ENCODE measurements around the gene CANX. TPM values are rescaled to one million over a fixed set of nuclear protein-coding genes. Genes with fewer than 3 reads are reported as not detected.

The CANX gene
- total and polyA plus RNA-seq, 2 of the 13 experiments (the other 11 are each of a cell fraction or from before 2014, with no cell fraction given) = 477 to 680 TPM

DNA sequence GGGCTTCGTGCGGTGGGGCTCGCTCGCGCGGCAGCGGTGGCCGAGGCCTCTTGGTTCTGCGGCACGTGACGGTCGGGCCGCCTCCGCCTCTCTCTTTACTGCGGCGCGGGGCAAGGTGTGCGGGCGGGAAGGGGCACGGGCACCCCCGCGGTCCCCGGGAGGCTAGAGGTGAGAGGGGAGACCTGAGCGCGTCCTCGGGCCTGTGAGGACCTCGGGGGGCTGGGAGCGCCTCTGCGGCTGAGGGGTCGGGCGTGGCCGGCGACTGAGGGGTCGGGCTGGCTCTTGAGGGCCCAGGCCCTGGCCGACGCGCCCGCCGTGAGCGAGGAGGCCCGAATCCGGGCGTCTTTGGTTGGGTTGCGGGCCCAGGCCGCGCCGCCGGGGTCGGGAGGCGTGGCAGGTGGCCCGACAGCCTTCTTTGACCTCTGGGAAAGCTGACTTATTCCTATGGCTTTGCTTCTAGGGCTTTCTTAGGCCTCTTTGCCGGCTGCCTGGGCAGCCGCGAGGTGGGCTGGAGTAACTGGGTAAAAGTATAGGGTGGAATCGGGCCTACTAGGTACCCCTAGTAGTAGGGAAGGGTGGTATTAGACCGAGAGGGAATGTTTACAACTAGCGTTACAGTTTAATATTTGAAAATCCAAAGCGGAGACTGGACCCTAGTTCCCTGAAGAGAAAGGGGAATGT is at the start of gene CANX (continued):
- TF ChIP-seq, protein P1, sequence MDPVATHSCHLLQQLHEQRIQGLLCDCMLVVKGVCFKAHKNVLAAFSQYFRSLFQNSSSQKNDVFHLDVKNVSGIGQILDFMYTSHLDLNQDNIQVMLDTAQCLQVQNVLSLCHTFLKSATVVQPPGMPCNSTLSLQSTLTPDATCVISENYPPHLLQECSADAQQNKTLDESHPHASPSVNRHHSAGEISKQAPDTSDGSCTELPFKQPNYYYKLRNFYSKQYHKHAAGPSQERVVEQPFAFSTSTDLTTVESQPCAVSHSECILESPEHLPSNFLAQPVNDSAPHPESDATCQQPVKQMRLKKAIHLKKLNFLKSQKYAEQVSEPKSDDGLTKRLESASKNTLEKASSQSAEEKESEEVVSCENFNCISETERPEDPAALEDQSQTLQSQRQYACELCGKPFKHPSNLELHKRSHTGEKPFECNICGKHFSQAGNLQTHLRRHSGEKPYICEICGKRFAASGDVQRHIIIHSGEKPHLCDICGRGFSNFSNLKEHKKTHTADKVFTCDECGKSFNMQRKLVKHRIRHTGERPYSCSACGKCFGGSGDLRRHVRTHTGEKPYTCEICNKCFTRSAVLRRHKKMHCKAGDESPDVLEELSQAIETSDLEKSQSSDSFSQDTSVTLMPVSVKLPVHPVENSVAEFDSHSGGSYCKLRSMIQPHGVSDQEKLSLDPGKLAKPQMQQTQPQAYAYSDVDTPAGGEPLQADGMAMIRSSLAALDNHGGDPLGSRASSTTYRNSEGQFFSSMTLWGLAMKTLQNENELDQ (CRISPR knock-in tag; IDR thresholded peaks at IDR 0.05; ENCODE audit: borderline replicate concordance) = no peak; the same call in 1 of the 2 replicates
- TF ChIP-seq, protein P2, sequence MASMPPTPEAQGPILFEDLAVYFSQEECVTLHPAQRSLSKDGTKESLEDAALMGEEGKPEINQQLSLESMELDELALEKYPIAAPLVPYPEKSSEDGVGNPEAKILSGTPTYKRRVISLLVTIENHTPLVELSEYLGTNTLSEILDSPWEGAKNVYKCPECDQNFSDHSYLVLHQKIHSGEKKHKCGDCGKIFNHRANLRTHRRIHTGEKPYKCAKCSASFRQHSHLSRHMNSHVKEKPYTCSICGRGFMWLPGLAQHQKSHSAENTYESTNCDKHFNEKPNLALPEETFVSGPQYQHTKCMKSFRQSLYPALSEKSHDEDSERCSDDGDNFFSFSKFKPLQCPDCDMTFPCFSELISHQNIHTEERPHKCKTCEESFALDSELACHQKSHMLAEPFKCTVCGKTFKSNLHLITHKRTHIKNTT (CRISPR knock-in tag; IDR thresholded peaks at IDR 0.05) = no peak
- TF ChIP-seq ZBTB40 (IDR thresholded peaks at IDR 0.05) (no peak), ZBTB40 (CRISPR knock-in tag; IDR thresholded peaks at IDR 0.05) (no peak; the same call in 1 of the 2 replicates), MLLT10 (CRISPR knock-in tag; IDR thresholded peaks at IDR 0.05) (no peak), SNAI1 (CRISPR knock-in tag; IDR thresholded peaks at IDR 0.05; ENCODE audit: borderline replicate concordance) (peak; percentile 14; the same call in 1 of the 2 replicates), POLR2G (IDR thresholded peaks at IDR 0.05; ENCODE audit: low read depth, low read length) (peak; percentile 88), MAFK (conservative IDR thresholded peaks at IDR 0.05 in 1 of 2, IDR thresholded peaks at IDR 0.05 in 1 of 2; ENCODE audit: low read length in 2 of 2) (no peak), EHMT2 (IDR thresholded peaks at IDR 0.05; ENCODE audit: borderline replicate concordance, low read depth, low read length) (no peak), ZNF558 (CRISPR knock-in tag; IDR thresholded peaks at IDR 0.05; ENCODE audit: borderline replicate concordance) (0 out of 2 replicates have a peak, but pooled peaks have one; percentile 57), PCBP2 (optimal IDR thresholded peaks at IDR 0.05; ENCODE audit: low read depth, low read length, poor library complexity, severe bottlenecking) (no peak), U2AF1 (optimal IDR thresholded peaks at IDR 0.05; ENCODE audit: low read depth, low read length) (no peak), ZFP36L2 (CRISPR knock-in tag; IDR thresholded peaks at IDR 0.05) (no peak)
- TF ChIP-seq, protein P3, sequence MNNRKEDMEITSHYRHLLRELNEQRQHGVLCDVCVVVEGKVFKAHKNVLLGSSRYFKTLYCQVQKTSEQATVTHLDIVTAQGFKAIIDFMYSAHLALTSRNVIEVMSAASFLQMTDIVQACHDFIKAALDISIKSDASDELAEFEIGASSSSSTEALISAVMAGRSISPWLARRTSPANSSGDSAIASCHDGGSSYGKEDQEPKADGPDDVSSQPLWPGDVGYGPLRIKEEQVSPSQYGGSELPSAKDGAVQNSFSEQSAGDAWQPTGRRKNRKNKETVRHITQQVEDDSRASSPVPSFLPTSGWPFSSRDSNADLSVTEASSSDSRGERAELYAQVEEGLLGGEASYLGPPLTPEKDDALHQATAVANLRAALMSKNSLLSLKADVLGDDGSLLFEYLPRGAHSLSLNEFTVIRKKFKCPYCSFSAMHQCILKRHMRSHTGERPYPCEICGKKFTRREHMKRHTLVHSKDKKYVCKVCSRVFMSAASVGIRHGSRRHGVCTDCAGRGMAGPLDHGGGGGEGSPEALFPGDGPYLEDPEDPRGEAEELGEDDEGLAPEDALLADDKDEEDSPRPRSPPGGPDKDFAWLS (CRISPR knock-in tag; IDR thresholded peaks at IDR 0.05; ENCODE audit: borderline replicate concordance) = no peak

Data from HepG2 (cell line).